Astrocyte of the spinal cord (primary cell): Measurements from ENCODE around the gene SLC35E4.

ENCODE experiments used
- DNase-seq: peaks from one replicate; pipeline ENCODE4 v3.0.0; 2011; ENCODE audit warnings: low read depth, low spot score
- H3K4me3 ChIP-seq: 2 replicates; pipeline ENCODE4 v1.5.1; 2011; ENCODE audit warnings: low read depth, mild to moderate bottlenecking, low read length, moderate library complexity
- CTCF ChIP-seq: IDR thresholded peaks from 2 replicates; pipeline ENCODE4 v1.5.1; 2012; ENCODE audit warnings: low read depth, mild to moderate bottlenecking, low read length, inconsistent platforms
- in situ Hi-C: cut with HindIII; loops from 2 replicates; pipeline ENCODE4 v1.10.0; 2017; ENCODE audit warnings: low sequenced_read_pairs

SLC35E4 gene

GRCh38 chr22:30640361-30640760 is 4.8 kb downstream of the SLC35E4 start:
- no peak for TF ChIP-seq CTCF
- no peak overlapping the region for H3K4me3 ChIP-seq
- DNase-seq, result no peak
- in situ Hi-C loops, result no loop called here

DNA sequence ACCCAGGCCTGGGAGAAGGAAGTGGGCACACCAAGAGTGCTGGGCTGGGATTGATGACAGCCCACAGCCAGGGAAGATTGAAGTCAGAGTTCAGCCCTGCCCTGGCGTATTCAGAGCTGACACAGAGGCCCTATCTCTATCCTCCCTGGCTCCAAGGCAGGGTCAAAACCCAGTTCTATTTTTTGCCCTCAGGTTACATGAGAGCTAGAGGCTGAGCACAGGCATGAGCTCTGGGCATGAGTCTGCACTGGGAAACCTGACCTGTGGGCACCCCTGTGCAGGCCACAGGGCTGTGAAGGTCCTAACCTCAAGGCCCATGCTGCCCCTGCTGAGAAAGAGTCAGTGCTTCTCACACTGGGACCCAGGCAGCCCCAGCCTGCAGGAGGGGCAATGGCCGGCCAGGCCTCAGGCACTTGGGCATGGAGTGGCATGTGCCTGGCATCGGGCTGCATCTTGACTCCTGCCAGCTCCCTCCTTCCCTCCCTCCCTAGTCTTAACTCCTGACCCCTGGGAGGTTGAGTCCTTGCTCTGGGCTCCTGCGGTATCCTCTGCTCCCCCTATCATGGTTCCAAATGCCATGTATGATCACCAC is 5.4 kb downstream of the SLC35E4 start:
- H3K4me3 ChIP-seq, result no peak overlapping the region
- in situ Hi-C loops, result no loop called here

DNA sequence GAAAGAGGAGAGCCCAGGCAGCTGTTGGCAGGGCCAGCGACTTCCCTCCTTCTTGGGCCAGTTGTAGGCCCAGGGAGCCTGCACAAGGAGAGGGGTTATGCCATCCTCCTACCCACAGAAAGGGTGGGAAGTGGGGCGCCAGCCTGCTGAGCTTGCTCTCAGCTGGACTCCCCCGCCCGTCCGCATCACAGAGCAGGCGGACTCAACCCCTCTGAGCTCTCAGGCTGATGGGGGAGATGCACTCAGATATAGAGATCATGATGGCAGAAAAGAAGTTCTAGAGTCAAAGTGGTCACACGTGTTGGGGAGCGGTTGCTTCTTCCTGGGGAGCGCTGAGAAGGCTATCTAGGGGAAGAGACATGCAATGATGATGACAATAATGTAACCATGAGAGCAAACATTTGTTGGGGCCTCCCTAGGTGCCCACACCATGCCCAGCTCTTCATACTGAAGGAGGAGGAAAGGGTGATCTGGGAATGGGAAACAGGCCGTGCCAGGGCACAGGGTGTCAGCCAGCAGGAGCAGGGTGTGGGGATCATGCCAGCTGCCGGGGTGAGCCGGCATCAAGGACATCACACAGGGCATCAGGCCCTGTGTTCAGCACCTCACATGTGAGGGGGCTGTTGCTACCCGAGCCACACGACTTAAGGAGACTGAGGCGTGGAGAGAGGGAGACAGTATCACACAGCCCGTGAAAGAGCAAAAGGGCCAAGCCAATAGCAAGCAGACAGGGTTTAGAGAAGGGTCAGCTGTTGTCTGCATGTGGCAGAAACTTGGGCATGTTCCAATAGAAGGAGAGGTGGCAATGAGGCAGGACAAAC is 7.7 kb downstream of the SLC35E4 start:
- no peak overlapping the region for H3K4me3 ChIP-seq
- DNase-seq, result no peak
- in situ Hi-C loops, result no loop called here
- TF ChIP-seq CTCF, result no peak

More for the DNA sequence above, 5.4 kb downstream of the SLC35E4 start:
- no peak for DNase-seq
- TF ChIP-seq CTCF, result no peak

DNA sequence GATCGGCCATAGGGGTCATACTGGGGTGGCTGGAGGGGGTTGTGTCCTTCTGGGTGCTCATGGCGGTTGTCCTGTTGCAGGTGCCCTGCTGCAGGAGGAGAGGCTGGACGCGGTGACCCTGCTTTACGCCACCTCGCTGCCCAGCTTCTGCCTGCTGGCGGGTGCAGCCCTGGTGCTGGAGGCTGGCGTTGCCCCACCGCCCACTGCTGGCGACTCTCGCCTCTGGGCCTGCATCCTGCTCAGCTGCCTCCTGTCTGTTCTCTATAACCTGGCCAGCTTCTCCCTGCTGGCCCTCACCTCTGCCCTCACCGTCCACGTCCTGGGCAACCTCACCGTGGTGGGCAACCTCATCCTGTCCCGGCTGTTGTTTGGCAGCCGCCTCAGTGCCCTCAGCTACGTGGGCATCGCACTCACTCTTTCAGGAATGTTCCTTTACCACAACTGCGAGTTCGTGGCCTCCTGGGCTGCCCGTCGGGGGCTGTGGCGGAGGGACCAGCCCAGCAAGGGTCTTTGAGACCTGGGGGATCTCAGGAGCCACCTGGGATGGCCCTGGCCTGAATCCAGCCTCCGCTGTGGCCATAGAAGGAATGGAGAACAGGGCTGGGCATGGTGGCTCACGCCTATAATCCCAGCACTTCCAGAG is 11.1 kb downstream of the SLC35E4 start:
- no peak for DNase-seq
- in situ Hi-C loops, result no loop called here
- no peak for TF ChIP-seq CTCF
- H3K4me3 ChIP-seq, result no peak overlapping the region

DNA sequence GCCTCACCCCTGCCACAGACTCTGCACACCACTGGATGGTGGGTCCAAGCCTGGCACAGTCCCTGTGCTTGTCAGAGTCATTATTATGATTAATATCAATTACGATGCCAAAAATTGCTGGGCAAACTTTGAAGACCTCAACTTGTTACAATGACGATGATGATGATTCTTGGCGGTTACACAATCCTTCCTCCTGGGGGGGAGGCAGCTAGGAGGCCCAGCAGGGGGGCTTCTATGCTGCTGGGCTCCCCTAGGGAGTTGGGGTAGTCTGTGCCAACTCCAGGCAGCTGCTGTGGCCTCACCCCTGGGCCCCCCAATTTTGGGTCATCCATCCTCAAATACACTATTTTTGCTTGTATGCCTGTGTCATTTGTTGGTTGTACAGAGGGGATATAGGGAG is 12.0 kb downstream of the SLC35E4 start:
- TF ChIP-seq CTCF, result no peak
- DNase-seq, result no peak
- H3K4me3 ChIP-seq, result no peak overlapping the region
- in situ Hi-C loops, result no loop called here

- no peak for TF ChIP-seq CTCF
- H3K4me3 ChIP-seq, result no peak overlapping the region
- in situ Hi-C loops, result no loop called here
- DNase-seq, result no peak
Observed at GRCh38 chr22:30648825-30649224, 13.2 kb downstream of the SLC35E4 start.
